ENCODE results near the gene RRP15. TPM values are rescaled to one million over a fixed set of nuclear protein-coding genes. Genes with fewer than 3 reads are reported as not detected.

RRP15 gene
- total RNA-seq, 1 experiment from 2014 or later = 25.6 TPM

GRCh38 chr1:218304281-218305039 lies 19.4 kb downstream of the RRP15 start:
- Histone ChIP-seq H4K20me1 (ENCODE audit: low read length) (peaks cover 7% of the 10 kb centered on the region; the same call in 1 of the 2 replicates), H3K79me2 (ENCODE audit: low read length) (peaks cover 53% of the 10 kb centered on the region), H3K9ac (ENCODE audit: low read length) (no peak overlapping the region), H3K27me3 (ENCODE audit: low read length) (no peaks in the 10 kb centered on the region), H3K4me3 (ENCODE audit: low read length) (no peak overlapping the region), H3K4me1 (ENCODE audit: insufficient read depth, low read length) (0 out of 2 replicates have a peak, but pooled peaks cover 4% of the 10 kb centered on the region), H3K27ac (ENCODE audit: low read length) (no peak overlapping the region), H2AFZ (ENCODE audit: low read length) (no peak overlapping the region), H3K9me3 (ENCODE audit: low read length) (no peaks in the 10 kb centered on the region), H3K9me2 (replicated peaks; ENCODE audit: low read length) (no peaks in the 10 kb centered on the region), H3K4me2 (ENCODE audit: low read length) (no peak overlapping the region), H3F3A (ENCODE audit: low read length, unreplicated experiment) (no peaks in the 10 kb centered on the region), H3K36me3 (ENCODE audit: low read depth, low read length) (peaks cover 68% of the 10 kb centered on the region)
- POLR2A ChIA-PET (ENCODE audit: unreplicated experiment) = no interaction called here
- DNase-seq = no peak
- no TSS peak for BruUV-seq (replicated peaks)
- intact Hi-C loops (cut with micrococcal nuclease) = no loop called here
- no peak for ATAC-seq
- TF ChIP-seq CTCF (conservative IDR thresholded peaks at IDR 0.05; ENCODE audit: low read depth, low read length) = no peak
- TF ChIP-seq EZH2phosphoT487 (IDR thresholded peaks at IDR 0.05; ENCODE audit: borderline replicate concordance, low read length) = no peak
- no peak for TF ChIP-seq EZH2 (IDR thresholded peaks at IDR 0.05; ENCODE audit: low read length, unreplicated experiment)
- CTCF ChIA-PET = no interaction called here

- ChIA-PET CTCF (no interaction called here), POLR2A (ENCODE audit: unreplicated experiment) (no interaction called here)
- H3K79me2 ChIP-seq (ENCODE audit: low read length) = peaks cover 42% of the 10 kb centered on the region
Observed at GRCh38 chr1:218305472-218306064, 20.5 kb downstream of the RRP15 start.

More at GRCh38 chr1:218305472-218306064, 20.5 kb downstream of the RRP15 start:
- Histone ChIP-seq H3K27ac (ENCODE audit: low read length) (no peak overlapping the region), H3K4me2 (ENCODE audit: low read length) (no peak overlapping the region), H3K4me3 (ENCODE audit: low read length) (no peak overlapping the region), H4K20me1 (ENCODE audit: low read length) (peaks cover 1% of the 10 kb centered on the region; the same call in 1 of the 2 replicates), H2AFZ (ENCODE audit: low read length) (no peak overlapping the region), H3K9me2 (replicated peaks; ENCODE audit: low read length) (no peaks in the 10 kb centered on the region), H3K4me1 (ENCODE audit: insufficient read depth, low read length) (no peaks in the 10 kb centered on the region), H3K27me3 (ENCODE audit: low read length) (no peaks in the 10 kb centered on the region), H3F3A (ENCODE audit: low read length, unreplicated experiment) (no peaks in the 10 kb centered on the region), H3K9me3 (ENCODE audit: low read length) (no peaks in the 10 kb centered on the region), H3K9ac (ENCODE audit: low read length) (no peak overlapping the region), H3K36me3 (ENCODE audit: low read depth, low read length) (peaks cover 72% of the 10 kb centered on the region)
- no TSS peak for BruUV-seq (replicated peaks)
- intact Hi-C loops (cut with micrococcal nuclease) = no loop called here
- no peak for DNase-seq
- ATAC-seq = no peak
- TF ChIP-seq EZH2 (IDR thresholded peaks at IDR 0.05; ENCODE audit: low read length, unreplicated experiment) = no peak
- TF ChIP-seq EZH2phosphoT487 (IDR thresholded peaks at IDR 0.05; ENCODE audit: borderline replicate concordance, low read length) = no peak
- no peak for TF ChIP-seq CTCF (conservative IDR thresholded peaks at IDR 0.05; ENCODE audit: low read depth, low read length)

Measured in PC-3 (cell line).